HG03159 (cell line): ENCODE results near the gene WRNIP1.
A peak's percentile ranks its signal among the peaks of the same experiment; 100 is the strongest.
"Not testable (repeated sequence)": the region's sequence is repeated elsewhere in the genome, so short reads cannot be mapped to it uniquely, and the experiment has no call there.

Experiments
- ATAC-seq: cut with Tn5 transposase; IDR thresholded peaks from one replicate; pipeline ENCODE4 v1.9.1; 2021; ENCODE audit warnings: mild to moderate bottlenecking, moderate library complexity; ENCODE audit not compliant: unreplicated experiment

The WRNIP1 gene

DNA sequence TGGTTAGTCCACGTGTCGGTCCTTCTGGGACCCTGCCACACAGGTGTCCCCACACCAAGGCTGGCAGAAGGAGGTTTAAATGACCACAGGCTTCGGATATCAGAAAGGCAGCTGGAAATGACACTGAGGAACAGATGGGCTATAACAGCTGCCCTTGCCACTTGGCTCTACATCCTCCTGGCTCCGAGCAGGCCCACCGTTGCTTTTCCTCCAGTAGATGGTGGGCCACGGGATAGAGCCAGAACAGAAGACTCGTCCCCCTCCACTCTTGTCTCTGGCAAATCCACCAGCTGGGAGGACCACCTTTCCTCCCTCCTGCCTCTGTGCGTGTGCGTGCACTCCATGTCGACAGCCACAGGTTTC lies 17.6 kb downstream of the WRNIP1 start:
- no peak for ATAC-seq

DNA sequence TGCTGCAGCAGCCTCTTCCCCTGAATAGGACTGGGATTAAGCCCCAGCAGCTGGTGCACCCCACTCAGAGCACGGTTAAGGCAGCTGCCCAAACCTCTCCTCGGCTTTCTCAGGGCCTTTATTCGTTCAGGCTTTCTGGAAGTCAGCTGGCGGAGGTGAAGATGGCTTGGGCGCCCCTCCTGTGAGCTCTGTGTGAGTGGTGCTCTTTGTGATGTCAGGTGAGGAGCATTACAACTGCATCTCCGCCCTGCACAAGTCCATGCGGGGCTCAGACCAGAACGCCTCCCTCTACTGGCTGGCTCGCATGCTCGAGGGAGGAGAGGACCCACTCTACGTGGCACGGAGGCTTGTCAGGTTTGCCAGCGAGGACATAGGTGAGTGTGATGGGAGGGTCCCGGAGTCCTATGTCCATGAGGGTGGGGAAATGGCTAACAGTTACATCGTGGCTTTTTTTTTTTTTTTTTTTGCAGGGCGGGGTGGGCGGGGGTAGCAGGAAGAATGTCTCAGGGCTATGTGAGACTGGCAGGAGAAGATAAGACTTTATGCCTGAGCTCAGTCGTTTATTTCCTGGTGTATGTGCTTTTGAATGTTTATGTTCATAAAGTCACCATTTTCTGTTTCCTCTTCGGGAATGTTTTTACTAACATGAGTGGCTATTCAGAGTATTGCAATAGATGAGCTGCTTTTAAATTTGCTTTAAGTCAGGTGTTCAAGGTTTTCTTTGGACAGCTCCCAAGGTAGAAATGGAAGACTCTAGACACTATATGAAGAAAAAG lies 18.2 kb downstream of the WRNIP1 start:
- ATAC-seq: no peak

DNA sequence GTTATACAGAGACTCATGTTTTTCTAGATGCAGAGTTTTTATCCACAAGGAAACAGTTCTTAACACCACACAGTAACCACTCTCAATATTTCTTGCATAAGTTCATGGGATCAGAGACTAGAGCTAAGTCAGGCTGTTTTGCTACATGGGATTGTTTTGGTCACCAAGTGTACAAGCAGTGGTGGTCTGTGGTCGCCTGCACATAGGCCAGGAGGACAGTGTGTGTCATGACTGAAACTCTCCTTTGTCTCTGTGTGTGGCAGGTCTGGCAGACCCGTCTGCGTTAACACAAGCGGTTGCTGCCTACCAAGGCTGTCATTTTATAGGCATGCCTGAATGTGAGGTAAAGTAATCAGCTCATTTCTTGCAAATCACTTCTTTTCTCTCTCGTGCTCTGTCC lies 18.9 kb downstream of the WRNIP1 start:
- no peak for ATAC-seq

DNA sequence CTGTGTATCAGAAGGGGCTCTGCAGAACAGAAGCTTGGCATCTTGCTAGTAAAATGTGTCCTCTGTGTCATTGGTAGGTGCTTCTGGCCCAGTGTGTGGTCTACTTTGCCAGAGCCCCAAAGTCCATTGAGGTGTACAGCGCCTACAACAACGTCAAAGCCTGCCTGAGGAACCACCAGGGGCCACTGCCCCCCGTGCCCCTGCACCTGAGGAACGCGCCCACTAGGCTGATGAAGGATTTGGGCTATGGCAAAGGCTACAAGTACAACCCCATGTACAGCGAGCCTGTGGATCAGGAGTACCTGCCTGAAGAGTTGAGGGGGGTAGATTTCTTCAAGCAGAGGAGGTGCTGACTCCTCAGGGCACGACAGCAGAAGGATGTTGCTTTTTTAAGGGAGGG lies 19.7 kb downstream of the WRNIP1 start:
- ATAC-seq: no peak

DNA sequence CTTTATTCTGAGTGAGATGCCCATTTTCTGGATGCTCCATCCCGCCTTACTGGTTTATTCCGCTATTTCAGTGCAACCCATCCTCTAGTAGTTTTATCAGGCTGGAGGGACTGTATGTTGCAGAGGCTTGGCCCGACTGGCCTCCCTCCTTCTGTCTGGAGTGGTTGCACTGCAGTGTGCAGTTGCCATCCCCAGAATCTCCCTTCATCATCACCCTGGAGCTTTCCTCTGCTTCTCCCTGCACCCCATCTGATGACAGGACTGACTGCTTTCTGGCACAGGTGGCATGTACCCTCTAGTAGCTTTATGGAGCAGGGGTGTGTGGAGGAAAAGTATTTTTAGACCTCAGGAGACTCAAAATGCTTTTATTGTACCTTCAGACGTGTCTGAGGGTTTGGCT lies 21.1 kb downstream of the WRNIP1 start:
- no peak for ATAC-seq

DNA sequence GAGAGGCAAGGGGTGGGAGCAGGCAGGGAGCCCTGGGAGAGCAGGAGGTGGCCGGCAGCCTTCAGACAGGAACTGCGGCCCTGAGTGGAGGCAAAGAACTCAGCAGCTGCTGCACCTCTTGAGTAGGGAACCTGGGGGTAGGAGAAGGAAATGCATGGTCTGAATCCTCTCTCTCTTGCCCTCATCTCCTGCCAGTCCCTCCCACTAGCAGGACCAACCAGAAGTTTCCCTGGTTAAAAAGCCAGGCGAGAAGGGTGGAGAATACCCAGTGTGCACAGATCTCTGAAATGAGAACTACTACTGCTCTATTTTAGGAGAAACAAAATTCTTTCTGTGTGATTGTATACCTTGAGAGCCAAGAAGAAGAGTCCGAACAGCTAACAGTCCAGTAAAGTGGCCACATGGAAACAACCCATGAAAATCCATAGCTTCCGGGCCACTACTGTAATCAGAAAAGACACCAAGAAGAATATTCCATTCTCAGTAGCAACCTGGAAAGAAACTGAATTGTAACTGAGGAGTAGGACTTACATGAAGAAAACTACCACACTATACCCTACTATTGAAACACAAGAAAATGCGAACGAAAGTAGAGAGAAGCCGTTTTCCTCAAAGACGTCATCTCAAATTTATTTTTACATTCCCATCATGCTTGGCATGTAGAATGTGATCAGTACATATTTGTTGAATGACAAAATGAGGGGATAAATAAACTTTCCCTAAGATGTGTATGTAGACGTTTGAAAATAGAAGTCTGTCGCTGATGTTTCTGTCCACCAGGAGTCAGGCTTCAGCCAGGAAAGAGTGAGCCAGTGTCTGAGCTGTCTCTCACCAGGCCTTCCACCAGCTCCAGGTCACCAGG lies 25.6 kb downstream of the WRNIP1 start:
- peak; percentile 72 for ATAC-seq

DNA sequence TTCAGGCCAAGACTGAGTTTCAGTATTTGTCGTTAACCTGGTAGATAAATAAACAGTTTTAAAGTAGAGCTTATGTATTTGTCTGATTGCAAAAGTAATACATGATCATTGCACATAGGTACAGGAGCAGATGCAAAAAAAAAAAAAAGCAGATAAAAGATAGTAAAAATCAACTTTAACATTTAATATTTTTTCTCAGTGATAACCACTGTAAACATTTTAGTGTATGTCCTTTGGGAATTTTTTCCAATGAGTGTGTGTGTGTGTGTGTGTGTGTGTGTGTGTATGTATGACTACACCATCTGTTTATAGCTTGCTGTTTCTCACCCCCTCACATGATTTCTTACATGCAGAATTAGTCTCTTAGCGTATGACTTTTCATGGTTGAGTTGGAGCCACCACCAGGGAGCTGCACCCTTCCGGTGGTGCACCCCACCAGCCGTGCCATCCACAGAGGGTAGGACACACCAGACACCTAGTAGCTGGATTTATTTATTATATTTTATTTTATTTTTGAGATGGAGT lies 26.3 kb downstream of the WRNIP1 start:
- ATAC-seq: no peak

DNA sequence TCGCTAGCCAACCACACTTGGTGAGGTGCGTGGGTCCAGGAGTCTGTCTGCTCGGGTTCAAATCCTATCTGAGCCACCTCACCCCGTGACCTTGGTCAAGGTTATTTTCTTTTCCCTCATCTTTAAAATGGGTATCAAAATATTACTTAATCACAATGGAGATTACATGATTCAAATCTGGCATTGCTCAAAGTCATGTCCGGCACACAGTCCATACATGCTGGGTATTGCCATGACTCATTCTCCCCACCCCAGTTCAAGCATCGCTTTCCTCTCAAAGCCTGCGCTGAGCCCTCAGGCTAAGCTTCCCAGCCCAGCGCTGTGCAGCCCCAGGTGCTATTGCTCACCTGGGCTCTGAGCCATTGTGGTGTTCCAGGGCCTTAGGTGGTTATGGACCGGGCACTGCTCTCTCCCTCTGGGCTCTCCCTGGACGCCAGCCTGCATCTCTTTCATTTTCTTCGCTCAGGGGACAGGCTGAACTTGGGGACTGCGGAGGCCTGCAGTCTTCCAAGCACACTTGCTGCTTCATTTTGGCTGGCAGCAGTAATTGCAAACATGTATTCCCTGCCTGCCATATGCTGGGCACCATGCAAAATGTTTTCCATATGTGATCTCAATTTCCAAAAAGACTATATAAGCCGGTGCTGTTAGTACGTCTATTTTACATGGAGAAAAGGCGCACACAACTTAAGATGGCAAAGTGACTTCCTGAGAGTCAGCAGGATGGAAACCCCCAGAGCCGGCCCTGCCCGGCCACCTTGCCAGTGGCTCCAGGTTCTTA lies 27.3 kb downstream of the WRNIP1 start:
- ATAC-seq: no peak

DNA sequence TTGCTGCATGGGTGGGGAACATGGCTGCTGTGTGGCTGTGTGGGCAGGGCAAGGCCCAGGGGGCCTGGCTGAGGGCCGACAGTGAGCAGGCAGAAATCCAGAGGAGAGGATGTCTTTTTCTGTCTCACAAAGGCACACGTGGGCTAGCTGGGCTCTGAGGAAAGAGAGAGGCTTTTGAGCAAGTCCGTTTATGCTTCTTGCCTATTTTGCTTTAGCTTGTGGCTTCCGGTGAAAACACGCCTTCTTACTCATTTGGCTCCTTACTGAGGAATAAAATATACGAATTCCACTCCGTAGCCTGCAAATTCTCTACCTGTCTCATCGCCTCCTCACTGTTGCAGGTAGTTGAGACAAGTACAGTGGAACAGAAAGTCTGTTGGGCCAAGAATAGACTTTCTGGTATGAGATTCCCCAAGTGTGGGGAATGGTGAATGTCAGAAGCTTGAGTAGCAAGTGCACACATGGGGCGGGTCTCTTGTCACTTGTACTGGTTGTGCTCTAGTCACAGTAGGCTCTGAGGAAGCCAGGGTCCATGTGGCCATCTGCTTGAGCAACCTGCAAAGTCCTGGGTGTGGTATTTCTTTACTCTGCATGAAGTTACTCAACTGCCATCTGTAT lies 28.4 kb downstream of the WRNIP1 start:
- no peak for ATAC-seq

DNA sequence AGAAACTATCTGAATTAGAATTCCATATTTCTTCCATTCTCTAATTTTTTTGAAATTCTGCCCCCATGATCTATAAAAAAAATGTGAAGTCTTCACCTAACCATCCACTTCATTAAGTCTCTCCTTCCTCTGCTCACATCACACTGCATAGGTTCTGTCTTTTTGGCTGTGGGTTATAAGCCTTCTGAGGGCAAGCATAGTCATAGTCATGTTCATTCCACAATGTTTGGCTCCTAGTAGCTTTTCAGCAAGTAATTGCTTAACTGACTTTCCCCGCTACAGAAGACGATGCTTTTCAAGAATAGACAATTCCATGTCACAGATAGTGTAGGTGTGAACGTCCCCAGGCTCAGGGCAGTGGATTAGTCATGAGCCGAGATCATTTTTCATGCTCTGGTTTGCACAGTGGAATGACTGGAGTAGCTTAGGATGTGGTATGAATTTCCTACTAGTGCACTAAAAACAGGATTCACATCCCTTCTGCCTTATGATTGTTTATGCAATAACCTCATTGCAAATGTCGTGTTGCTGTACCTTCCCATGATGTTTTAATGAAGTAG lies 29.1 kb downstream of the WRNIP1 start:
- no peak for ATAC-seq

DNA sequence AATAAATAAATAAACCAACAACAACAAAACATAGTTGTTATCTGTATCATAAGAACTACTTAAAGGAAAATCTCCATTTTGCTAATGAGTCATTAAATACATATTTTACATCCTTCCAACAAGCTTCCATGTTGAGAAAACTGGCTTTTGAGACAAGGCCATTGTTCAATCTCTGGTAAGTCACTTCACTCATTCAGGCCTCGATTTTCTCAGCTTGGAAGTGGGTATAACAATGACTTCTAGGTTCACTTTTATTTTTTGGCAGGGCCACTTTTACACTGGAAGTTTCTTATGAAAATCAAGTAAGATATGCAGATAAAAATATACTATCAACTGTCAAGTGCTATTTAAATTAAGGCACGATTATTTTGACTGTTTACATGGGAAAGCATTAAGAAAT lies 30.0 kb downstream of the WRNIP1 start:
- ATAC-seq: no peak

DNA sequence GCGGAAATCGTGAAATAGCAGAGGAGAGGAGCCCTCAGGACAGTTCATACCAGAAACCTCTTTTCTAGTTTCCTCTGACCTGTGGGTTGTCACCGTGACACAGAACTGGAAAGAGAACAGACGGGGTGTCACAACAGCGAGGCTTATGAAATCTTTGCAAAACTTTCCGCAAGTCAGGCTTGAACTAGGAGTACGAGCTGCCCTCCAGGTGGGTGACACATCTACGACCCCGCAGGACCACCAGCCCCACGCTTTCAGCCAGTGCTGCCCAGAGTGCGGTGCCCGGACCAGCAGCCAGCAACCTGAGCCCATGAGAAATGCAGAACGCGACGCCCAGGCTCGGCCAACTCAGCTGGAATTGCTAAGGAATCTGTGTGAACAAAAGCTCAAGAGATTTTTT lies 30.8 kb downstream of the WRNIP1 start:
- ATAC-seq: no peak

DNA sequence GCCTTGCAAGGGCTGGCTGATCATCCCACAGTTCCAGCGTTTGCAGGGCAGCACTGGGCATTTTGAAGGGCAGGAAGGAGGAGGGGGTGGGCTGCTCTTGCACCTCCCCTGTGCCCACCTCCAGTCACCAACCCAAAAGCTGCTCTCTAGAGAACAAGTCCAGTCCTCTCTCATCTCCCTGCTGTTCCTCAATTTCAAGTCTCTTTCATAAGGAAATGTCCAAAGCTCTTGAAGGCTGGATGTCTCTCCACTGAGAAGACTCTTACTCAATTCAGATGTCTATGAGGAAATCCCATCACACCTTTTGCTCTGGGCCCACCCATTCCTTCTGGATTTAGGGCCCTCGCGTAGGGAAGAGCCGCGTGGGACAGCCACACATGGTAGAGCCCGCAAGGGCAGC lies 31.7 kb downstream of the WRNIP1 start:
- ATAC-seq: no peak

DNA sequence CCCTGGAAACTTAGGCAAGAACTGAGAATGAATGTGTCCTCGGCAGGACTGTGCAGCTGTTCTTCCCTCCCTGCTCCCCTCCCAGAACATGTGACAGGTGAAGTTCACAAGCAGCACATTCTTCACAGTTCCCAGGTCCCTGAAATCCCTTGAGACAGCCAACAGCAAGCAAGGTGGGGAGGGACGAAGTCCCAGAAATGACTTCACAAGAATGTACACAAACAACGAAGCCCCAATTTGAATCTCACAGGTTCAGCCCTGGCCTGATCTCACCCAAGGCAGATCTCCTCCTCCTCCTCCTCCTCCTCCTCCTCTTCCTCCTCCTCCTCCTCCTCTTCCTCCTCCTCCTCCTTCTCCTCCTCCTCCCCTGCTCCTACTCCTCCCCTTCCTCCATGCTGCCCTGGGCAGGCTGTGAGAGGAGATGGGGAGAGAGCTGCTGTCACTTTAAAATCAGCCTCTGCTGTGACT lies 32.4 kb downstream of the WRNIP1 start:
- ATAC-seq: no peak

DNA sequence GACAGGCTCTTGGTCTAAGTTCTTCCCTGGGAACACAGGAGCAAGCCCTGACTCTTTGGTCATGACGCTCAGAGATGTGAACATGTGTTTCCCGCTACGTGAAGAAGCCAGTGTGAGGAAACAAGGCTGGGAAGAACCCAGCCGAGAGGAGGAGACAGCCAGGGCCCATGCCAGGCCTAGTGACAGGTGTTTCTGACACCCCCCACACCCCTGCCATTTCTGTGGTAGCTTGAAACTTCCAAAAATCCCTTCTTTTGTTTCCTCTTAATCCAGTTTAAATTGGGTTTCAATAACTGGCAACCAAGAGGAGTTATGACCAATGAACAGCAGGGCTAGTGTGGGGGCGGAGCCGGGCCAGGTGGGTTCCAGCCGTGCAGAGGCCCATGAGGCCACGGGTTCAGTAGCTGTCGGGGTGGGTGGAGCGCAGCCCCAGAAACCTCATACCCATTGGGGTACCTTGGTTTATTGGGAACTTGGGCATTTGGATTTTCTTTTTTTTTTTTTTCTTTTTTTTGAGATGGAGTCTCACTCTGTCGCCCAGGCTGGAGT lies 33.5 kb downstream of the WRNIP1 start:
- ATAC-seq: no peak

DNA sequence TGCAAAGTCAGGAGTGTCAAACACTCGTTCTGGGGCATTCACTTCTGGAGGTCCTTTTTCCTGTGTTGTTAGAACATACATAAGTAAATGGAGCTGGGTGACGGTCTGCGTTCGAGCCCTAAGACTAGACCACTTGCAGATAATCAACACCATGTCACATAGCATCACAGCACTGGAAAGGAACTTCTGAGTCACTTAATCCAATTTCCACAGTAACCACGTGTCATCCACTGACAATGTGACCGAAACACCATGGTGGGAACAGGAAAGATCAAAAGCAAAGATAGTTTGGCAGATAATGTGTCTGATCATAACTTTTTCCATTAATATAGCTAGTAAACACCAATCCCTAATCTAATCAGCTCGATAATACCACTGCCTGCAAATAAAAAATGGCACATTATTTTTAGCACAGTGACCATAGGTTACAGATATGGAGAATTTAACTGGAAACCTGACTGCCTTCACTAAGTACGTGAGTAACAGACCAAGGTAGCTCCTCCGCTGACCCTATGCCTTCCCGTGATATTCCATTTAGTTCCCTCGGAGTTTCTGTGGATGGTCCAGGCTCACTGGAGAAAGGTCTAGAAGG lies 34.8 kb downstream of the WRNIP1 start:
- no peak for ATAC-seq

DNA sequence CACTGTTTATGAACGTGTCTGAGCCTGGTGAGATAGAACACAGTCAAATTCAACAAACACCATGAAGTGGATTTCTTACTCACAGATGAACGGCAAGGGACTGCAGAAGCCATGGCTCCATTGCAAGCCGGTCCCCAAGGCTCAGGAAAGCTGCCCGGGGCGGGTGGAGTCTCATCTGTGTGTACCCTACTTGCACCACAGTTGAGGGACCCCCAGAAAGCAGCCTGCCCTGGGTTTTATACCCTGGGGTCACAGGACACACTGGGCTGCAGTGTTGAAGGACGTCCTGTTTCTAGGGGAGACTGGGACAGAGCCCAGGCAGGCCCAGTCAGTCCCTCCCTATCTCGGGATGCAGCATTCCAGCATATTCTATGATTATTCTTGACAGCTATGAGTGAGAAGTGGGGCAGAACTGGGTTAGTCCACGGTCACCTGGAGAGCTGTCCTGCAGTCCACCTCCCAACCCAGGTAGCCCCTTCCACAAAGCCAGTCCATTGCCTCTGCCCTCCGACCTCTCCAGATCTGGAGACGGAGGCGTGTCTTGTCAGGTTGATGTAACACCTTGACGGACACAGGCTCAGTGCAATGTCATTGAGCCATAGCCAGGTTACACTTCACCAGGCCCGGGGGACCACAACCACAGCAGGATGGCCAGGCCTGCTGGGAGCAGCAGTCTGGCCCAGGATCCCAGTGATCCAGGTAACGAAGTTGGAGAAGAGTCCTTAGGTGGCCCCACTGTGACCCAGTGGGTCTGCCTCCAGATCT lies 35.5 kb downstream of the WRNIP1 start:
- no peak for ATAC-seq

DNA sequence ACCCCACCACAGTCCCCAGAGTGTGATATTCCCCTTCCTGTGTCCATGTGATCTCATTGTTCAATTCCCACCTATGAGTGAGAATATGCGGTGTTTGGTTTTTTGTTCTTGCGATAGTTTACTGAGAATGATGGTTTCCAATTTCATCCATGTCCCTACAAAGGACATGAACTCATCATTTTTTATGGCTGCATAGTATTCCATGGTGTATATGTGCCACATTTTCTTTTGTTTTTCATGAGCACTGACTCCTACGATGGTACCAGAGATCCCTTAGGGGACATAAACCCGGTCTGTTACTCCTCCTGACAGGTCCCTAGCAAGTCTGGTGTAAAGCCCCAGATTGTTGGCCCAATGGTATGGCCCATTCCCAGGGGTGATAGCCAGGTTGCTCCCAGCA lies 36.5 kb downstream of the WRNIP1 start:
- not testable (repeated sequence) for ATAC-seq

DNA sequence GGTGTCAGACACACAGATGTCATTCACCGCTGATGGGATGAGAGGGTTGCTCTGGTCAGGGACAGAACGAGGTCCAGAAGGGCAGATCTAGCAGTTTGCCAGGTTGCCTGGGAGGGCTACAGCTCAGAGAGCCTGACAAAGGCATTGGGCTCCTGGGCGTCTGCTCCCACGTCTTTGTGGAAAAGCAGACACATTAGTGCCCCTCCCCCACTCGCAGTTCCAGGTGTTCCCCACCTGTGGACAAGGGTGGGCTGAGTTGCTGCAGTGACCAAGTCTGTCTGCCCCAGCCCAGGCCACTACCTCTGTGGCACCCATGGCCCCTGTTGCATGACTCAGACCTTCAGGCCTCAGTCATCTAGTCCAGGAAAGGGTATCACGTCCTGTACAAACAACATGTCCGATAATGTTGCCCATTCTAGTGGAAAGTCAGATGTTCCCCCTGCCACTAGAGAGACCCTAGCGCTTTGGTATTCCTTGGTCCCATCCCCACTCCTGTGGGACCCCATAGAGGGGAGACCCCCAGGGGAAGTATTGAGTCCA lies 37.4 kb downstream of the WRNIP1 start:
- no peak for ATAC-seq
